ENCODE data around the gene VAMP2.

- no peak for TF ChIP-seq ZFP30 (CRISPR knock-in tag; IDR thresholded peaks at IDR 0.05)
- no peak for TF ChIP-seq CSRNP3 (CRISPR knock-in tag; IDR thresholded peaks at IDR 0.05)
- TF ChIP-seq ZC3H10 (CRISPR knock-in tag; IDR thresholded peaks at IDR 0.05) = no peak
These were observed 23.1 kb upstream of the VAMP2 start for GRCh38 chr17:8185582-8186445.

Data from SK-N-SH treated with all-trans-retinoic acid at 6 μM for 48 hours (cell line).